Uterus (tissue), 2 donors: ENCODE data around the gene ALS2CL.

ENCODE experiments used
- CTCF ChIP-seq, 4 experiments: fragments of 200-600 bp in 2 of 4; fragments of 450-650 bp in 2 of 4; sonication (generic) in 2 of 4; IDR thresholded peaks; one replicate each; pipeline ENCODE4 v1.5.1; 2016 to 2019; ENCODE audit warnings: antibody characterized with exemption in 4 of 4, mild to moderate bottlenecking in 2 of 4, moderate library complexity in 1 of 4
- POLR2A ChIP-seq, 2 donors: fragments of 450-650 bp; IDR thresholded peaks; one replicate each; pipeline ENCODE4 v1.6.1; 2016; ENCODE audit warnings: antibody characterized with exemption in 2 of 2, mild to moderate bottlenecking in 1 of 2, moderate library complexity in 1 of 2

GRCh38 chr3:46729038-46729437, 35.6 kb upstream of the ALS2CL start:
- no peak for TF ChIP-seq POLR2A (IDR thresholded peaks at IDR 0.05)
- TF ChIP-seq CTCF (IDR thresholded peaks at IDR 0.05), result no peak
